ENCODE measurements around the gene MORN1.

The MORN1 gene

GRCh38 chr1:2317230-2318065 lies 73.9 kb downstream of the MORN1 start:
- no peak for DNase-seq

DNA sequence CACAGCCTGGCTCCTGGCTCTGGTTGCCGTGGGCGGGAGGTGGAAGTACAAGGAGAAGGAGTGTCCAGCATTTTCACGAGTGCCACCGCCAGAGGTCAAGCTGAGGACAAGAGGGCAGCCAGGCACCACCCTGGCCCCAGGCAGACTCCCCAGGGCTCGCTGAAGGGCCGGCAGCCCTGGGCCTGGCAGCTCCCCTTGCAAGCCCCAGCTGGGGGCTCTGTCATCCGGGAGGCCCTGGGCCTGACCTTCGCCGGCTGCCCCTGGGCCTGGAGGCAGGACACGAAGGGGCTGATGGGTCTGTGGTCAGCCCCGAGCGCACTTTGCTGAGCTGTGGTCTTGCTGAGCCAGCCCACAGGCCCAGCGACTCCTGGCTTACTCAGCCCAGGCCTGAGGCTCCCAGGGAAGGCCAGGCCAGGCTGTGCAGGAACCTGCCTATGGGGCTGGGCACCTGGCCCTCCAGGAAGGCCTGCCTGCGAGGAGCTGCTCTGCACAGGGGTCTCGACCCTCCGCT lies 74.8 kb downstream of the MORN1 start:
- no peak for DNase-seq

- DNase-seq = no peak
Observed at GRCh38 chr1:2315674-2316450, 75.5 kb downstream of the MORN1 start.

DNA sequence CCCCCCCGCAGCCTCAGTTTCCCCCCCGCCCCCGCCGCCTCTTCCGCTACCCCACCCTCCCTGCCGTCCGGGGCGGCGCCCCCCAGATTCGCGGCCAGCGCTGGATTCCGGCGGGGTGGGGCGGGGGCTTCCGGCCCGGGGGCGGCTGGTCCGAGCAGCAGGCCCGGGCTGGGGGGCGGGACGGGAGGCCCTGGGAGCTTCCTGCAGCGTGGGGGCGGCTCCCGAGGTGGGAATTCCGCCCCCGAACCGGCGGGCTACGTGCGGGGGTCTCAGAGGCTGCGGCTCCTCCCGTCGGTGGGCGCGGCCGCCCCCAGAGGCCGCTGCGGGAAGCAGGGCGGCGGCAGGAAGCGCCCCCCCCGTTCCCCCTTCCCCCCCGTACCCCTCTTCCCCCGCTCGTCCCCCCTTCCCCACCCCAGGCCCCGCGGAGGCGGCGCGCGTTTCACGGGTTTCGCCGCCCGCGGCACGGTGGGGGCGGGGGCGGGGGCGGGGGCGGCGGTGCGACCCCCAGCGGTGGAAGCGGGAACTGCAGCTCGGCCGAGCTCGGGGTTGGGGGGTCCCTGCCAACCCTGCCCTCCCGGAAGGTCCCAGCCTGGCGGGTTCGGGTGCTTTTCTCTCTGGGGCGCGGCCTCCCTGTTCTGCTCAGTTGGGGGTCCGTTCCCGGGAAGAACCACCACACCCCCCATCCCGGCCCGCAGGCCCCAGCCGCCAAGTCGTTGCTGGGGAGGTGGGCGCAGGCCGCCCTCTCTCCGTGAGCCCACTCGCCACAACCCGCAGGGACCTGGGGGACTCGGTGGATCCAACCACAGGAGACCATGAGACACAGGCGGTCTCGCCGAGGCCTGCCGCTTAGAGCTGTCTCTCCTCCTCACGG lies 76.3 kb downstream of the MORN1 start:
- peak; percentile 70 for DNase-seq

DNA sequence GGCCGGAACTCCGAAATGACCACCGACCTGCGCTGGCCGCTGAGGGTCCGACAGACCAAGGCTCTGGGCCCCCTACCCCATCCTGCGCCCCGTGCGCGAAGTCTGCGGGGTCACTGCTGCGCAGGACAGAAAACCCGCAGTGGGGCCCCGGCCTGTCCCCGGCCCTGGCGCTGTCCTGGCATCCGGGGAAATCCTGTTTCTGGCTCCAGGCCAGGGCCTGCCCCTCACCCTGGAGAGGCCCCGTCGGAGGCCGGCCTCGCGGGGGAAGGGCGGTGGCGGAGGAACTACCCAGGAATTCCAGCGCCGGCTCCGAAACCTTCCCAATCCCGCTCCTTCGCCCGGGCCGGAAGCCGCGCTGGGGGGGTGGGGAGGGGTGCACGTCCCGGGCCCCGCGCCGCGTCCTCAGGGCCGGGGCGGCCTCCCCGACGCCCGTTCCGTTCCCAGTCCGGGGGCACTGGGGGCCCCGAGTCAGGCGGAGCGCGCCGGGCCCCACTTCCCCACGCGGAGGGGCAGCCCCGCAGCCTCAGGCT lies 77.0 kb downstream of the MORN1 start:
- no peak for DNase-seq

GRCh38 chr1:2313651-2314261 lies 77.6 kb downstream of the MORN1 start:
- no peak for DNase-seq

- DNase-seq = no peak
Observed at GRCh38 chr1:2312515-2313301, 78.6 kb downstream of the MORN1 start.

DNA sequence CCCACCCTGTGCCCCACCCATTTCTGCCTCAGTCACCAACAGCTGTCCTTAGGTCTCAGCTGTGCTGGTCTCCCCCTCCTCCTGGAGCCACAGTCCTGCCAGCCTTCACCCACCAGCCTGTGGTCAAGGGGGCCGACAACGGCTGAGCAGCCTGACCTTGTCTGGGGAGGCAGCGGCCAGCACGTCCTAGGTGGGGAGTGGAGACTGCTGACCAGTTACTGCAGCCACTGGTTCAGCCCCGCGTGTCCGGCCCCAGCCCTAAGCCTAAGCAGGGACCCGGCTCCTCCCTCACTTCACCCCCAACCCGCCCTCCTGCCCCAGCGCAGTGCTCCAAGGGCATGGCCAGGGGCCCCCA lies 79.2 kb downstream of the MORN1 start:
- DNase-seq = no peak

DNA sequence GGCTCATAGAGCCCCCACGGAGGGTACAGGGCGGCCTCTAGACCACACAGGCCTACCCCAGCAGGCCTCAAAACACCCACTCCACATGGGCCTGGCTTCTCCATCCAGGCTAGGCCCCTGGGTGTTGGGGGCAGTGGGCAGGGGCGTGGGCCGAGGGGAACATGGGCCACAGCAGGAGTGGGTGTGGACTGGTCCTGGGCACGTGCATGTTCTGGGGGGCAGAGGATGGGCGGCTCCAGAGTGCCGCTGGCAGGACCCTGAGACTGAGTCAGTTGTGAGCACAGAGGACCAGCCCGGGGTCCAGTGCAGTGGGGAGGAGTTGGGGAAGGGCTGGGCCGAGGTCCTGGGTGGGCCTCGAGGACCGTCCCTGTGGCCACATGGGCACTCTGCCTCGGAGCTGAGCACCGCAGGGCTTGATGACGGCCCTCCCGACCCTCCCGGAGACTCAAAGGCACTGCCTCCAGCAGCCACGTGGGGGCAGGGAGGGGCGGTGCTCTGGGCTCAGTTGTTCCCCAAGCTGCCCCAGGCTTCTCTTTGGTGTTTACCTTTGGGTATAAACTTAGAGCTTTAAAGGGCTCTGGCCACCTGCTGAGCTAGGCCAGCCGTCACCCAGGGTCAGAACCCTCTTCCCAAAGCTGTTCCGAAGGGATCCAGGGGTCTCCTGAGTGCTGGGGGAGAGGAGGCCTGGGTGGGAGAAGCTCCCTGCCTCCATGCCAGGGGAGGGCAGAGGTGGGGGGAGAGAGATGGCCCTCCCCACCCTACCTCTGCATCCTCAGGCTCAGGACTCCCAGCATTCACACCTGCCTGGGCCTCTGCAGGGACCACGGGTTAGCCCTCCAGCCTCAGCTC lies 79.9 kb downstream of the MORN1 start:
- peak; percentile 51 for DNase-seq

- no peak for DNase-seq
Observed at GRCh38 chr1:2310332-2311183, 80.8 kb downstream of the MORN1 start.

- DNase-seq = no peak
Observed at GRCh38 chr1:2308844-2309243, 82.5 kb downstream of the MORN1 start.

DNA sequence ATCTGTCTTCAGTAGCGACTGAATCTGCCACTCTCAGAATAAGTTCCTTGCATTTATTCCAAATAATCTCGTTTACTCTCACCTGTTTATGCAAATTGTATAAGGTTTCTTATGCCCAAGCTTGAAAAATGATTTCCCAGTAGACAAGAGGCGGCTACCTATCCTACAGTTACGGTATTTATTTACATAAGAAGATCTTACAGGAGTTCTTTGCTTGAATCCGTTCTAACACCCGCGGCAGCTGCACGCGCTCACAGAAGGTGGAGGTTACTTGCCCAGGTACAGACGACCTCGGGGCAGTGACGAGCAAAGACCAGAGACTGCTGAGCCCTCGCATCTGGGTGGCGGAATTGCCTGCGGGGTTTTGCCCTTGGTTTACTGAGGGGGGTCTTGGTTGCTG lies 83.4 kb downstream of the MORN1 start:
- no peak for DNase-seq

- DNase-seq = no peak
Observed at GRCh38 chr1:2307064-2307605, 84.2 kb downstream of the MORN1 start.

- no peak for DNase-seq
Observed at GRCh38 chr1:2306151-2306978, 85.0 kb downstream of the MORN1 start.

GRCh38 chr1:2304921-2305681 lies 86.3 kb downstream of the MORN1 start:
- no peak for DNase-seq

GRCh38 chr1:2304282-2304681 lies 87.1 kb downstream of the MORN1 start:
- no peak for DNase-seq

DNA sequence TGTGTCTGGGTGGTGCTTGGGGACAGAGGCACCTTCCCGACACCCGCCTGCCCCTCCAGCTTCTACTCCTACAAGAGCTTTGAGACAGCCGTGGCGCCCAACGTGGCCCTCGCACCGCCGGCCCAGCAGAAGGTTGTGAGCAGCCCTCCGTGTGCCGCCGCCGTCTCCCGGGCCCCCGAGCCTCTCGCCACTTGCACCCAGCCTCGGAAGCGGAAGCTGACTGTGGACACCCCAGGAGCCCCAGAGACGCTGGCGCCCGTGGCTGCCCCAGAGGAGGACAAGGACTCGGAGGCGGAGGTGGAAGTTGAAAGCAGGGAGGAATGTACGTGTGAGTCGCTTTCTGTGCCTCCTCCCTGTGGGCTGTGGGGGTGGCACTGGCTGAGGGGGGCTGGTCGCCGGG lies 87.6 kb downstream of the MORN1 start:
- no peak for DNase-seq

All from activated CD4-positive, CD25-positive, alpha-beta regulatory T cell treated with anti-CD3 and anti-CD28 coated beads, Interleukin-2, amount 50 U/mL, for 72 hours (primary cell).